IPS DF 4.7 (cell line): ENCODE measurements around the gene DLL3.
"Not testable (repeated sequence)": the region's sequence is repeated elsewhere in the genome, so short reads cannot be mapped to it uniquely, and the experiment has no call there.

Source experiments
- DNase-seq: peaks from one replicate; pipeline ENCODE4 v3.0.0-alpha.2; 2013; ENCODE audit warnings: low spot score; ENCODE audit errors: extremely low read depth

DLL3 gene, protein sequence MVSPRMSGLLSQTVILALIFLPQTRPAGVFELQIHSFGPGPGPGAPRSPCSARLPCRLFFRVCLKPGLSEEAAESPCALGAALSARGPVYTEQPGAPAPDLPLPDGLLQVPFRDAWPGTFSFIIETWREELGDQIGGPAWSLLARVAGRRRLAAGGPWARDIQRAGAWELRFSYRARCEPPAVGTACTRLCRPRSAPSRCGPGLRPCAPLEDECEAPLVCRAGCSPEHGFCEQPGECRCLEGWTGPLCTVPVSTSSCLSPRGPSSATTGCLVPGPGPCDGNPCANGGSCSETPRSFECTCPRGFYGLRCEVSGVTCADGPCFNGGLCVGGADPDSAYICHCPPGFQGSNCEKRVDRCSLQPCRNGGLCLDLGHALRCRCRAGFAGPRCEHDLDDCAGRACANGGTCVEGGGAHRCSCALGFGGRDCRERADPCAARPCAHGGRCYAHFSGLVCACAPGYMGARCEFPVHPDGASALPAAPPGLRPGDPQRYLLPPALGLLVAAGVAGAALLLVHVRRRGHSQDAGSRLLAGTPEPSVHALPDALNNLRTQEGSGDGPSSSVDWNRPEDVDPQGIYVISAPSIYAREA

DNA sequence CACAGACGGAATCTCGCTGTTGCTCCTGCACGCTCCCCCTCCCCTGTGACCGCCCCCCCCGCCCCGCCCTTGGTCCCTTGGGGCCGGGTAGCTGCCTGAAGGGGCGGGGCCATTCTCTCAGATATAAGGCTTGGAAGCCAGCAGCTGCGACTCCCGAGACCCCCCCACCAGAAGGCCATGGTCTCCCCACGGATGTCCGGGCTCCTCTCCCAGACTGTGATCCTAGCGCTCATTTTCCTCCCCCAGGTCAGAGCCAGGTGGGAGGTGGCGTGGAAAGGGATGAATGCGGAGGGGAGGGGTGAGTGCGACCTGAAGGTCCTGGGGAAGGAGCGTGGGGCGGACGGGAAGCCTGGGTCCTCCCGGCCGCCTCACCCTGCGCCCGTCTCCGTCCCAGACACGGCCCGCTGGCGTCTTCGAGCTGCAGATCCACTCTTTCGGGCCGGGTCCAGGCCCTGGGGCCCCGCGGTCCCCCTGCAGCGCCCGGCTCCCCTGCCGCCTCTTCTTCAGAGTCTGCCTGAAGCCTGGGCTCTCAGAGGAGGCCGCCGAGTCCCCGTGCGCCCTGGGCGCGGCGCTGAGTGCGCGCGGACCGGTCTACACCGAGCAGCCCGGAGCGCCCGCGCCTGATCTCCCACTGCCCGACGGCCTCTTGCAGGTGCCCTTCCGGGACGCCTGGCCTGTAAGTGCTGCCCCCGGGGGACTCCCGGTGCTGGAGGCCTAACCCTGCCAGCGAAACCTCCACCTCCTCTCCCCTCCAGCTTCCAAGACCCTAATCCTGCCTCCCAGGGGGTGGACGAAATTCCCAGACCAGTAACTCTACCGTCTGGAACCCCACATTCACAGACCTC lies at the start of gene DLL3:
TSS of gene DLL3 (plus strand) at position 150 of the 845 bp plus-strand sequence. CDS start at position 178, 28 bp downstream.
- no peak for DNase-seq

DNA sequence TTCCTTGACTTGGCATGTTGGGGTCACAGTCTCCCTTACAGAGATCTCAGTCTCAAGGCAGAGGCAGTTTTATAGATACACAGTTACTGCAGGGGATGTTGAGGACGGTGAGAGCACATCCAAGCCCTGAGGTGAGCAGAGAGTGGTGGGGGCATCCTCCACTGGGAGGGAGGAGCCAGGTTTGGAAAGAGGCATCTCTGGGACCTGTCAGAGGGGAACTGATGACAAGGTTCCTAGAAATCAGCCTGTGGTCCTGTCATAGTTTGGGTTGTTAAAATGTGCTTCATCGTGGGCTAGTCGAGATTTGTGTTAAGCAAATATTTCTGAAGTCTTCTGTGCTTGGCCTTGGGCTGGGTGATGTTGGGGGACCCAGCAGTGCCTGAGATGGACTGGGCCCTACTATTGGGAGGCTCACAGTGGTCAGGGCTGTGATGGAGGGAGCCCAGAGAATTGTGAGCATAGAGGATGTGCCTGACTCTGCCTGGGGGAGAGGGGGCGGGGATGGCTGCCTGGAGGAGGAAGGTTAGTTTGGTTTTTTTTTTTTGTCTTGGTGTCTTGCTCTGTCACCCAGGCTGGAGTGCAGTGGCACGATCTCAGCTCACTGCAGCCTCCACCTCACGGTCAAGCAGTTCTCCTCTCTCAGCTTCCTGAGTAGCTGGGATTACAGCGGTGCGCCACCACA lies 49.5 kb upstream of the DLL3 start:
- DNase-seq, result no peak

DNA sequence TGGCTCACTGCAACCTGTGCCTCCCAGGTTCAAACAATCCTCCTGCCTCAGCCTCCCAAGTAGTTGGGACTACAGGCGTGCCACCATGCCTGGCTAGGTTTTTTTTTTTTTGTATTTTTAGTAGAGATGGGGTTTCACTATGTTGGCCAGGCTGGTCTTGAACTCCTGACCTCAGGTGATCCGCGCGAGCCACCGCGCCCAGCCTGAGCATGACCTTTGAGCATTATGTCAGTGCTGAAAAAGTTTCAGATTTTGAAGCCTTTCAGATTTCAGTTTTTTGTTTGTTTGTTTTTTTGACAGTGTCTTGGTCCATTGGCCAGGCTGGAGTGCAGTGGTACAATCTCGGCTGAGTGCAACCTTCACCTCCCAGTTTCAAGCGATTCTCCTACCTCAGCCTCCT lies 47.5 kb upstream of the DLL3 start:
- DNase-seq, result not testable (repeated sequence)

DNA sequence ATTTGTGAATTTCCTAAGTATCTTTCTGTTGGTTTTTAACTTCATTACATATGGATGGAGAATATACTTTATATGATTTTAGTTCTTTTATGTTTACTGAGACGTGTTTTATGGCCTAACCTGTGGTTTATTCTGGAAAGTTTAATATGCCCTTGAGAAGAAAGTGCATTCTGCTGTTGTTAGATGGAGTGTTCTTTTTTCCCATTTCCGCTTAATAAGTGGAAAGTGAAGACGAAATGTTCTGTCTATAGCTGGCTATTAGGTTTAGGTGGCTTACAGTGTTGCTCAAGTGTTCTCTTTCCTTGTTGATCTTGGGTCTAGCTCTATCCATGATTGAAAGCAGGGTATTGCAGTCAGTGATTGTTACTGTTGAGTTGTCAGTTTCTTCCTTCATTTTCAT lies 35.3 kb upstream of the DLL3 start:
- no peak for DNase-seq

DNA sequence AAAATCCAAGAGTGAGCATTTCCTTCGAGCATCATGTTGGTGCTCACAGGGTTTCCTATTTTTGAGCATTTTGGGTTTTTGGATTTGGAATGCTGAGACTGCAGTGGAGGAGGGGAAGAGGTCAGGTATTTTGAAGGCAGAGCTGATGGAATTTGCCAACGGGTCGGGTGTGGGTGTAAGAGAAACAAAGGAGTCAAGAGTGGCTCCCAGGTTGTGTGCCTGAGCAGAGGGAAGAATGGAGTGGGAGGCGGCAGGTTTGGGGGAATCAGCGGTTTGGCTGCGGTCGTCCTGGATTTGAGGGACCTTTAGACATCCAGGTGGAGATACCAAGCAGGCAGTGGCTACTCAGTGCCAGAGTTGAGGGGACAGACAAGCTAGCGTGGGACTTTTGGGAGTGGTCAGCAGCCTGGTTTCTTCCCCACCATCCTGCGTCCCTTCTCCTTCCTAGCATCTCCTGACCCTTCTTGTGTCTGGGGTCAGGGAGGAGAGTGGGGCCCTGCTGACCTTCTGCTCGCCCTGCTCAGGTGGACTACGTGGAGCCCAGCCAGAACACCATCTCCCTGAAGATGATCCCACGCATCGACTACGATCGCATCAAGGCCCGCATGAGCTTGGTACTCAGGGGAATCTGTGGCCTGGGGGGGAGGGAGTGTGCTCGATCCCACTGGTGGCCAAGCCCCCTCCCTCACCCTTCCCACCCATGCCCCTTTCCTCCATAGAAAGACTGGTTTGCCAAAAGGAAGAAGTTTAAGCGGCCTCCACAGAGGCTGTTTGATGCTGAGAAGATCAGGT lies 32.6 kb upstream of the DLL3 start:
- no peak for DNase-seq

DNA sequence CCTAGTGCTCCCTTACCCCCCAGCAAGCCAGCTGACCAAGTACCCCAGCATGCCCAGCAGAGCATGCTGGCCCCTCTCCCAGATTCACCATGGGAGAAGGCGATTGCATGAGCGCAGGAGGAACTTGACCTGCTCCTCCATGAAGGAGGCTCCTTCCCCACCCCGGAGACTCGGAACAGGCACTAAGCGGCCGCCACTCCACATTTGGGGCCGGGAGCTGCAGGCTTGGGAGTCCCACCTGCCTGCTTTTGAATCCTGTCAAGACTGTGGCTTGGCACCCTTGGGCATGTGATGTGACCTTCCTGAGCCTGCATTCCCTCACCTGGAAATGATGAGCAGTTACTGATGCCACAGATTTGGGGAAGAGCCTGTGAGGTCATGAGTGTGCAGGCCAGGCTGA lies 30.8 kb upstream of the DLL3 start:
- no peak for DNase-seq

DNA sequence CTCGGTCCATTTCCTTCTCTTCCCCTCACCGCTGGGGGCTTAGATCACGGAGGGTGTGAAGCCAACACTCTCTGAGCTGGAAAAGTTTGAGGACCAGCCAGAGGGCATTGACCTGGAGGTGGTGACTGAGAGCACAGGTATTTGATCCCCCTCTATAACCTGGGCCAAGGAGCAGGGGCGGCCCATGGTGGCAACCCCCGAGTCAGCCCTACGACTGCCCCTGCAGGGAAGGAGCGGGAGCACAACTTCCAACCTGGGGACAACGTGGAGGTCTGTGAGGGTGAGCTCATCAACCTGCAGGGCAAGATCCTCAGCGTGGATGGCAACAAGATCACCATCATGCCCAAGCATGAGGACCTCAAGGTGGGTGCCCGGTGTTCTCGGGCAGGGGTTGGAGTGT lies 29.7 kb upstream of the DLL3 start:
- no peak for DNase-seq

DNA sequence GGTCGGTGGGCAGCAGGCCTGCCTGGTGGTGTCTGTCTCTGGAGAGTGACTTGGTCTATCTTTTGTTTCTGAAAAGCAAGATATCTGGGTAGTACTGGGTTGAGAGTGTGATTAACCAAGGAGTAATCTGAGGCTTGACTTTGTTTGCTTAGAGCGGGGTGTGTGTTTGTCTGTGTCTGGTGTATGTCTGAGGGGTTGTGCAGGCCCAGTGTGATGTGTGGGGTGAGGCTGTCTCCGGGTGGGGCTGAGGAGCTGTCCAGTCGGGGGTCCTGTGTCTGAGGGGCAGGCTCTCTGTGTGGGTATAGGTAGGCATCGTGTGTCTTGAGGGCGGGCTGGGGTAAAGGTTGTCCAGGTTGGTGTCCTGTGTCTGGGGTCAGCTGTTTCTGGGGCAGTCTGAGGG lies 29.2 kb upstream of the DLL3 start:
- DNase-seq, result no peak

DNA sequence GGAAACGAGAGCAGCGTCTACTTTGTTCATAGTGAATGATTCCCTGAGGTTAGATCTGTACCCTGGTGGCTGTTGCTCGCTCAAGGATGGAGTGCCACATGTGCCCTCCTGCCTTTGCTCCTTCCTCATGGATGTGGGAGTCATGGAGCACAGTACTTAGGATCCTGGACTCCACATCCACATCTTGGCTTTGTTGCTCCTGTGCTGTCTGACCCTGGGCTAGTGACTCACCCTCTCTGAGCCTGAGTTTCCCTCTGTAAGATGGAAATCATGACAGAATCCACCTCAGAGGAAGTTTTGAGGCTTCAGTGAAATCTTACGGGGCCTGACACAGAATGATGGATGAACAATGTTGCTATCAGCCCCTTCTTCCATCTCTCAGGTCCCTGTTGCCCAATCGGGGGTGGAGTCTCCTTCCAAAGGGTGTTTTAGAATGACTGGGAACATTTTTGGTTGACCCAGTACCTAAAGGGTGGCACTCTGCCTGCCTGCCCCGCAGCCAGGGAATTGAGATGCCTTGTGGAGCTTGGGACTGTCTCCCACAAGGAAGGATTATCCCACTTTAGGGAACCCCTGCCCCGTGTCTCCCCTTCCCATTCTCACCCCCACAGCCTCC lies 27.9 kb upstream of the DLL3 start:
- no peak for DNase-seq

DNA sequence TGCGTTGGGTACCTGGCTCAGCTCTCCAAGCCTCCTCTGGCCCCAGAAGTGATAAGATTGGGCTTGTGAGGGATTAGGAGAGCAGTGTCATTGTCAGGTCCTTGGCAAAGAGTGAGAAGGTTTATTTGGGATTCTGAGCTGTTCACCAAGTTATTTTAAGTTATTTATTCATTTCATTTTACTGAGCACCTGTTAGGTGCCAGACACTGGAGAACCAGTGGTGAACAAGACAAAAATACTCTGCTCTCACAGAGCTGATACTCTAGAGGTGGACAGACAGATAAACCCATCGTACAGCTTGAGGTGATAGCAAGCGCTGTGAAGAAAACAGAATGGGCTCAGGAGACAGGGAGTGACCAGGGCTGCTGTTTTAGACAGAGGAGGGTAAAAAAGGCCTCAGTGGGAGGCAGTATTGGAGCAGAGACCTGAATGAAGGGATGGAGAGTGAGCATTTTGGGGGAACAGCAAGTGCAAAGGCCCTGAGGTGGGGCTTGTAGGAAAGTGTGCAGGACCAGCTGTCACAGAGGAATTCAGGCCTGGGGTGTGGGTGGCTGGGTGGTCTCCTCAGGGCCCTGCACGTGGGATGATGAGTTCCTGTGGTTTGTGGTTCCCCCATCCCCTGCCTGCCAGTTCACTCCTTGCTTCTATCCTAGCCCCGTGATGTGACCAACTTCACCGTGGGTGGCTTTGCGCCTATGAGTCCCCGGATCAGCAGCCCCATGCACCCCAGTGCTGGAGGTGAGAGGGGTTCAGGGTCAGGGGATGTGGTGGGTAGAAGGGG lies 26.8 kb upstream of the DLL3 start:
- no peak for DNase-seq

DNA sequence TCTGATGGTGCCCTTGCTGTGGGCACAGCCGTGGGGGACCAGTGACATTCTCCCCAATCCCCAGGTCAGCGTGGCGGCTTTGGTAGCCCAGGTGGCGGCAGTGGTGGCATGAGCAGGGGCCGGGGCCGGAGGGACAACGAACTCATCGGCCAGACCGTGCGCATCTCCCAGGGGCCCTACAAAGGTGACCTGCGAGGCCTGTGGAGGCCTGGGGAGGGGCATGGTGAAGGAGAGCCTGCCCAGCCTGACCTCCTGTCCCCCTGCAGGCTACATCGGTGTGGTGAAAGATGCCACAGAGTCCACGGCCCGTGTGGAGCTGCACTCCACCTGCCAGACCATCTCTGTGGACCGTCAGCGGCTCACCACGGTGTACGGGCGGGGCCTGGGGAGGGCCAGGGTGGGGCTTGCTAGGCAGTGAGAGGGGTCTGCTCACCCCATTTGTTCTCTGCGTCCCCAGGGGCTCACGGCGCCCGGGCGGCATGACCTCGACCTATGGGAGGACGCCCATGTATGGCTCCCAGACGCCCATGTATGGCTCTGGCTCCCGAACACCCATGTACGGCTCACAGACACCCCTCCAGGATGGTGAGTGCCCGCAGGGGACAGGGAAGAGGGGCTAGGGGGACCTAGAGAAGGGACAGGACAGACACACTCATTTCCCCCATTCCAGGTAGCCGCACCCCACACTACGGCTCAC lies 25.9 kb upstream of the DLL3 start:
- DNase-seq, result no peak

DNA sequence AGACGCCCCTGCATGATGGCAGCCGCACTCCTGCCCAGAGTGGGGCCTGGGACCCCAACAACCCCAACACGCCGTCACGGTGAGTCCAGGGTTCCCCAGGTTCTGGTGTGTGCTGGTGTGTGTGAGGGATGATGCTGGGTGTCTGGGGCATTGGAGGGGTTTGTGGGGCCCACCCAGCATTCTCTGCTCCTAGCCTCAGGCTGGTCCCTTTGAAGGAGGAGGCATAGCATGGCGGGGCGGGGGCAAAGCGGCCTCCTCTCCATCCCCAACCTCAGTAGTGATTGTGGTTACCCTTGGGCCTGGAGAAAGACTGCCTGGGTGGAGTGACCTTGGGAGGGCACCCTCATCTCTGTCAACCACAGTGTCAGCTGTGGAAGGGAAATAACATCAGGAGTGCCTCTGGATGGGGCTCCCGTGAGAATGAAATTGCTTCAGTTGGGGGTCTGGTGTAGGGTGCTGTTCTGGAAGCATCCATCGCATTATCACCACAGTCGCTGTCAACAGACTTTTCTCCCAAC lies 25.2 kb upstream of the DLL3 start:
- no peak for DNase-seq

DNA sequence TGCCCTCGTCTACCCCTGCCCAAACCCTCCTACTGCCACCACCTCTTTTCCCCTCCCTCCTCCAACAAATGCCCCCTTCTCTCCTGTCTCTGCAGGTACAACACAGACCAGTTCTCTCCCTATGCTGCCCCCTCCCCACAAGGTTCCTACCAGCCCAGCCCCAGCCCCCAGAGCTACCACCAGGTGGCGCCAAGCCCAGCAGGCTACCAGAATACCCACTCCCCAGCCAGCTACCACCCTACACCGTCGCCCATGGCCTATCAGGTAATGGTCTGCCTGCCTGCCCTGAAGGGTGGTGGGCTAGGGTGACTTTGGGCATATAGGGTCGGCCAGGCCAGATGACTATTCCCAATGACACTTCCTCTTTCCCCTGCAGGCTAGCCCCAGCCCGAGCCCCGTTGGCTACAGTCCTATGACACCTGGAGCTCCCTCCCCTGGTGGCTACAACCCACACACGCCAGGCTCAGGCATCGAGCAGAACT lies 24.6 kb upstream of the DLL3 start:
- DNase-seq, result no peak

DNA sequence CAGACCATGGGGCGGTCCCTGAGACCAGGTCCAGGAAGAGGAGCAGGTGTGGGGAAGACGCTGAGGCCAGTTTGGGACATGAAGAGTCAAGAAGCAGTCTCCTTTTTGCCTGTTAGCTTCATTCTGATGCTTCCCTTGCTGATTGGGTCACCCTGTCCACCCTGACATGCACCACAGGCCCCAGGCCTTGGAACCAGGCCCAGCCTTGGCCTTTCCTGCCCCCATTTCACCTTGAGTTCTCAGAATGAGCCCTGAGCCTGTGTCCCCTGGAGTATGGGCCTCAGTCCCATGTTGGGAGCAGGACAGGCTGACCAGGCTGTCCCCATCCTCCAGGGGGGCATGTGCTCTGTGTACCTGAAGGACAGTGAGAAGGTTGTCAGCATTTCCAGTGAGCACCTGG lies 23.0 kb upstream of the DLL3 start:
- DNase-seq, result no peak

DNA sequence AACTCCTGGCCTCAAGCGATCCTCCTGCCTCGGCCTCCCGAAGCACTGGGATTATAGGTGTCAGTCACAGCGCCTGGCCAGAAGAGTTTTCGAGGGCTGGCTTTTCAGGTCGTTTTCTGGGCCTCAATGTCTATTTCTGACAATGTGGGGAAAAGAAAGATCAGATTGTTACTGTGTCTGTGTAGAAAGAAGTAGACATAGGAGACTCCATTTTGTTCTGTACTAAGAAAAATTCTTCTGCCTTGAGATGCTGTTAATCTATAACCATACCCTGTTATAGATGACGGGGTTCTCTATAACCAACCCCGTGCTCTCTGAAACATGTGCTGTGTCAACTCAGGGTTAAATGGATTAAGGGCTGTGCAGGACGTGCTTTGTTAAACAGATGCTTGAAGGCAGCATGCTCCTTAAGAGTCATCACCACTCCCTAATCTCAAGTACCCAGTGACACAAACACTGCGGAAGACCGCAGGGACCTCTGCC lies 19.4 kb upstream of the DLL3 start:
- not testable (repeated sequence) for DNase-seq

DNA sequence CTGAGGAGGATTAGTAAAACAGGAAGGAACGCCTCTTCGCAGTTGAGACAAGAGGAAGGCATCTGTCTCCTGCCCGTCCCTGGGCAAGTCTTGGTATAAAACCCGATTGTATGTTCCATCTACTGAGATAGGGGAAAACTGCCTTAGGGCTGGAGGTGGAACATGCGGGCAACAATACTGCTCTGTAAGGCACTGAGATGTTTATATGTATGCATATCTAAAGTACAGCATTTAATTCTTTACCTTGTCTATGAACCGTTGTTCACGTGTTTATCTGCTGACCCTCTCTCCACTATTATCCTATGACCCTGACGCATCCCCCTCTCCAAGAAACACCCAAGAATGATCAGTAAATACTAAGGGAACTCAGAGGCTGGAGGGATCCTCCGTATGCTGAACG lies 18.8 kb upstream of the DLL3 start:
- DNase-seq, result no peak

DNA sequence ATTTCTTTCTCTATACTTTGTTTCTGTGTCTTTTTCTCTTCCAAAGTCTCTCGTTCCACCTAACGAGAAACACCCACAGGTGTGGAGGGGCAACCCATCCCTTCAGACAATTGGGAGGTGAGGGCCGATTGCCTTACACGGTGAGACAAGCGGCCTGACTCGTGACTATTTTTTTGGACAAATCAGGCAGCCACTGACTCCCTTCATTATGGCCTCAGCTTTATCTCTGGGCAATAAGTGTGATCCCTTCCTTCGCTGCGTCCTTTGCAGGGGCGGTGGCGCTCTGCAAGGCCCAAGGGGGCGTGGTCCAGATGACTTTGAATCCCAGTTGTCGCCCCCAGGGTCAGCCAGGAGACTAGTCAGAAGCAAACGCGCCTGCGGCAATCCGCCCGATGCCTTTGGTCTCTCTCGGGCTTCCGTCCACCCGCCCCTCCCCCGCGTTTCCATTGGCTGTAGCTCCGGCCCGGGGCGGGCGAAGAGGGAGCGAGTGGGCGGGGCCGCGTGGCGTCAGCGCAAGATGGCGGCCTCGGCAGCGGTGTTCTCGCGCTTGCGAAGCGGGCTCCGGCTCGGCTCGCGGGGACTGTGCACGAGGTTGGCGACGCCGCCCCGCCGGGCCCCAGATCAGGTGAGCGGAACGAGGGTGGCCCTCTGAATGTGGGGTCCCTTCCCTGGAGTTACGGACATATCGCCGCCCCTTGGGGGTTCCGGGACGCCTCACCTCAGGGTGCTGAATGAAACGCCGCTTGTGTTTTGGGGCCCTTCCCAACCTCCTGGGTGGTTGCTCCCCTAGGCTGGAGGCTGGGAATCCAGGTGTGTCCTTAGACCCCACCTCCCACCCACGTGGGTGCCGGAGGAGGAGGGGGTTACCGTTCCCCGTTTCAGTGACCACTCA lies 18.2 kb upstream of the DLL3 start, which contains the start of gene TIMM50:
TSS of gene TIMM50 (plus strand) at position 502 of the 892 bp plus-strand sequence. CDS start at position 518, 16 bp downstream.
- no peak for DNase-seq
